Keratinocyte (primary cell): Measurements from ENCODE around the gene PDE9A.

Experiments used
- EZH2 ChIP-seq: IDR thresholded peaks from one replicate; pipeline ENCODE4 v1.6.1; 2012; ENCODE audit warnings: inconsistent platforms, mild to moderate bottlenecking, low read length, moderate library complexity
- TF ChIP-seq, protein P1 (sequence below), 3 experiments: IDR thresholded peaks in 1 of 3; conservative IDR thresholded peaks in 1 of 3; optimal IDR thresholded peaks in 1 of 3; 2 replicates in 2 of 3; 3 replicates in 1 of 3; pipeline versions ENCODE3 to v1.5.1; 2011; ENCODE audit warnings: low read length in 3 of 3, mild to moderate bottlenecking in 3 of 3, moderate library complexity in 2 of 3, control low read depth in 1 of 3, inconsistent platforms in 1 of 3; ENCODE audit not compliant: insufficient read depth in 2 of 3; ENCODE audit errors: extremely low read depth in 1 of 3

- TF ChIP-seq, protein P1, sequence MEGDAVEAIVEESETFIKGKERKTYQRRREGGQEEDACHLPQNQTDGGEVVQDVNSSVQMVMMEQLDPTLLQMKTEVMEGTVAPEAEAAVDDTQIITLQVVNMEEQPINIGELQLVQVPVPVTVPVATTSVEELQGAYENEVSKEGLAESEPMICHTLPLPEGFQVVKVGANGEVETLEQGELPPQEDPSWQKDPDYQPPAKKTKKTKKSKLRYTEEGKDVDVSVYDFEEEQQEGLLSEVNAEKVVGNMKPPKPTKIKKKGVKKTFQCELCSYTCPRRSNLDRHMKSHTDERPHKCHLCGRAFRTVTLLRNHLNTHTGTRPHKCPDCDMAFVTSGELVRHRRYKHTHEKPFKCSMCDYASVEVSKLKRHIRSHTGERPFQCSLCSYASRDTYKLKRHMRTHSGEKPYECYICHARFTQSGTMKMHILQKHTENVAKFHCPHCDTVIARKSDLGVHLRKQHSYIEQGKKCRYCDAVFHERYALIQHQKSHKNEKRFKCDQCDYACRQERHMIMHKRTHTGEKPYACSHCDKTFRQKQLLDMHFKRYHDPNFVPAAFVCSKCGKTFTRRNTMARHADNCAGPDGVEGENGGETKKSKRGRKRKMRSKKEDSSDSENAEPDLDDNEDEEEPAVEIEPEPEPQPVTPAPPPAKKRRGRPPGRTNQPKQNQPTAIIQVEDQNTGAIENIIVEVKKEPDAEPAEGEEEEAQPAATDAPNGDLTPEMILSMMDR (optimal IDR thresholded peaks at IDR 0.05 in 1 of 3, IDR thresholded peaks at IDR 0.05 in 1 of 3, conservative IDR thresholded peaks at IDR 0.05 in 1 of 3; ENCODE audit: extremely low read depth in 1 of 3, insufficient read depth in 2 of 3, low read length in 3 of 3): no peak
- TF ChIP-seq EZH2: no peak
Observed at GRCh38 chr21:42701706-42702456, 48.5 kb downstream of the PDE9A start.
